H1 (cell line): ENCODE measurements around the gene TMPRSS3. TPM values are rescaled to one million over a fixed set of nuclear protein-coding genes. Genes with fewer than 3 reads are reported as not detected.

ENCODE experiments used
- CTCF ChIA-PET: fragments of 300-600 bp; sonication (Branson Sonifier 250); formaldehyde crosslinking; loops from one replicate; lab custom pipeline; 2021; ENCODE audit not compliant: partially characterized antibody; lab: Charles Lee
- POLR2A ChIA-PET: fragments of 300-600 bp; sonication (Branson Sonifier 250); formaldehyde crosslinking; loops from one replicate; lab custom pipeline; 2021; ENCODE audit warnings: inconsistent platforms; ENCODE audit not compliant: partially characterized antibody; lab: Charles Lee
- DNase-seq, 2 experiments: peaks; one replicate each; pipeline versions ENCODE4 v3.0.0 to v3.0.0-alpha.2; 2010 to 2022; ENCODE audit warnings: low spot score in 2 of 2, low read depth in 1 of 2, mixed read lengths in 1 of 2
- FAIRE-seq: peaks from 2 replicates; lab custom pipeline; 2011; peaks lifted over from hg19 to GRCh38; lab: Jason Lieb, UNC
- H2AFZ ChIP-seq: 2 replicates; pipeline ENCODE4 v1.8.1; 2012; ENCODE audit warnings: low read length, inconsistent platforms
- H2AK5ac ChIP-seq: 2 replicates; pipeline ENCODE4 v1.6.1; 2013; ENCODE audit warnings: low read depth, low read length
- H2BK120ac ChIP-seq: replicated peaks from 2 replicates; pipeline ENCODE3; 2013; ENCODE audit warnings: low read depth, low read length, inconsistent platforms
- H2BK12ac ChIP-seq: 2 replicates; pipeline ENCODE4 v1.6.1; 2013; ENCODE audit warnings: low read depth, low read length
- H2BK15ac ChIP-seq: 2 replicates; pipeline ENCODE4 v1.6.1; 2013; ENCODE audit warnings: low read length
- H2BK20ac ChIP-seq: 2 replicates; pipeline ENCODE4 v1.6.1; 2013; ENCODE audit warnings: low read length
- H2BK5ac ChIP-seq: 2 replicates; pipeline ENCODE4 v1.6.1; 2013; ENCODE audit warnings: low read depth, low read length
- H3K14ac ChIP-seq: 2 replicates; pipeline ENCODE4 v1.6.1; 2013; ENCODE audit warnings: inconsistent platforms; ENCODE audit not compliant: insufficient read length
- H3K18ac ChIP-seq: 2 replicates; pipeline ENCODE4 v1.6.1; 2013; ENCODE audit warnings: low read length; ENCODE audit errors: extremely low read depth
- H3K23ac ChIP-seq: 2 replicates; pipeline ENCODE4 v1.6.1; 2013; ENCODE audit warnings: inconsistent platforms; ENCODE audit not compliant: insufficient read length
- H3K23me2 ChIP-seq: 2 replicates; pipeline ENCODE4 v1.6.1; 2013; ENCODE audit warnings: low read depth, low read length
- H3K27ac ChIP-seq: 2 replicates; pipeline ENCODE4 v1.6.1; 2011; ENCODE audit warnings: low read depth, low read length, inconsistent platforms
- H3K27me3 ChIP-seq, 4 experiments: replicated peaks in 1 of 4; 1 replicate in 1 of 4; 2 replicates in 3 of 4; pipeline versions ENCODE4 v1.6.1 to v1.8.1; 2011 to 2013; ENCODE audit warnings: low read length in 3 of 4, mild to moderate bottlenecking in 3 of 4, inconsistent platforms in 2 of 4, mixed read lengths in 2 of 4, moderate library complexity in 1 of 4; ENCODE audit not compliant: control insufficient read depth in 3 of 4, insufficient read depth in 3 of 4; ENCODE audit errors: extremely low read depth in 1 of 4
- H3K36me3 ChIP-seq, 4 experiments: 2 replicates each; pipeline versions ENCODE4 v1.6.1 to v1.8.1; 2011 to 2013; ENCODE audit warnings: mild to moderate bottlenecking in 4 of 4, low read length in 3 of 4, moderate library complexity in 2 of 4, control low read depth in 1 of 4, inconsistent platforms in 1 of 4; ENCODE audit not compliant: insufficient read depth in 4 of 4, control insufficient read depth in 2 of 4
- H3K4ac ChIP-seq: replicated peaks from 2 replicates; pipeline ENCODE3; 2013; ENCODE audit warnings: low read length, low read depth, mixed read lengths, inconsistent platforms; ENCODE audit not compliant: insufficient read length
- H3K4me1 ChIP-seq, 4 experiments: replicated peaks in 1 of 4; 1 replicate in 1 of 4; 2 replicates in 3 of 4; pipeline versions ENCODE4 v1.6.1 to v1.8.1; 2011 to 2013; ENCODE audit warnings: low read length in 3 of 4, inconsistent platforms in 2 of 4, mixed read lengths in 1 of 4; ENCODE audit not compliant: insufficient read depth in 4 of 4, control insufficient read depth in 3 of 4
- H3K4me2 ChIP-seq, 2 experiments: 2 replicates each; pipeline versions ENCODE4 v1.6.1 to v1.8.1; 2011 to 2013; ENCODE audit warnings: low read depth in 2 of 2, low read length in 2 of 2, control low read depth in 1 of 2, inconsistent platforms in 1 of 2, mild to moderate bottlenecking in 1 of 2; ENCODE audit not compliant: insufficient read depth in 1 of 2
- H3K4me3 ChIP-seq, 4 experiments: fragments of 200-600, 300-600 bp in 1 of 4; sonication (generic), shearing (Covaris generic), sonication (Bioruptor Twin) in 1 of 4; 2 replicates each; pipeline versions ENCODE4 v1.5.1 to v1.8.1; 2011 to 2016; ENCODE audit warnings: low read length in 4 of 4, low read depth in 3 of 4, control low read depth in 2 of 4, inconsistent platforms in 2 of 4, mild to moderate bottlenecking in 2 of 4, mixed read lengths in 1 of 4, moderate library complexity in 1 of 4; ENCODE audit not compliant: insufficient read depth in 2 of 4; ENCODE audit errors: extremely low read depth in 1 of 4
- H3K56ac ChIP-seq: replicated peaks from 2 replicates; pipeline ENCODE3; 2013; ENCODE audit warnings: low read depth, mild to moderate bottlenecking, mixed read lengths, low read length, inconsistent platforms; ENCODE audit not compliant: insufficient read length
- H3K79me1 ChIP-seq: 2 replicates; pipeline ENCODE4 v1.6.1; 2013; ENCODE audit warnings: low read depth, low read length, control low read depth
- H3K79me2 ChIP-seq, 2 experiments: 2 replicates each; pipeline versions ENCODE4 v1.6.1 to v1.8.1; 2012 to 2013; ENCODE audit warnings: low read length in 2 of 2, mild to moderate bottlenecking in 2 of 2, inconsistent platforms in 1 of 2; ENCODE audit not compliant: insufficient read depth in 2 of 2, control insufficient read depth in 1 of 2
- H3K9ac ChIP-seq, 4 experiments: replicated peaks in 1 of 4; 1 replicate in 1 of 4; 2 replicates in 3 of 4; pipeline versions ENCODE4 v1.6.1 to v1.8.1; 2011 to 2013; ENCODE audit warnings: low read depth in 3 of 4, low read length in 3 of 4, control low read depth in 2 of 4, mild to moderate bottlenecking in 2 of 4, moderate library complexity in 2 of 4, inconsistent platforms in 1 of 4; ENCODE audit errors: extremely low read depth in 1 of 4
- H3K9me3 ChIP-seq, 2 experiments: 2 replicates each; pipeline versions ENCODE4 v1.6.1 to v1.8.1; 2012 to 2013; ENCODE audit warnings: mild to moderate bottlenecking in 2 of 2, moderate library complexity in 2 of 2, control low read depth in 1 of 2, inconsistent platforms in 1 of 2, low read depth in 1 of 2, low read length in 1 of 2, mixed read lengths in 1 of 2; ENCODE audit not compliant: insufficient read depth in 2 of 2
- H4K20me1 ChIP-seq, 2 experiments: replicated peaks in 1 of 2; 2 replicates each; pipeline versions ENCODE3 to v1.8.1; 2011 to 2013; ENCODE audit warnings: inconsistent platforms in 2 of 2, low read length in 2 of 2, mild to moderate bottlenecking in 1 of 2; ENCODE audit not compliant: insufficient read depth in 2 of 2, control insufficient read depth in 1 of 2
- H4K5ac ChIP-seq: 2 replicates; pipeline ENCODE4 v1.6.1; 2013; ENCODE audit warnings: low read length, low read depth, mixed read lengths, inconsistent platforms; ENCODE audit not compliant: insufficient read length
- H4K8ac ChIP-seq: 2 replicates; pipeline ENCODE4 v1.8.0; 2013; ENCODE audit warnings: mild to moderate bottlenecking, moderate library complexity, low read length, inconsistent platforms; ENCODE audit not compliant: insufficient read depth; ENCODE audit errors: extremely low read depth
- H4K91ac ChIP-seq: replicated peaks from 2 replicates; pipeline ENCODE3; 2013; ENCODE audit warnings: low read length, mixed read lengths, inconsistent platforms; ENCODE audit not compliant: insufficient read length
- BRCA1 ChIP-seq: IDR thresholded peaks from 2 replicates; pipeline ENCODE4 v1.6.1; 2012; ENCODE audit warnings: low read depth, low read length, improper control_type of control experiment
- FOSL1 ChIP-seq: IDR thresholded peaks from 2 replicates; pipeline ENCODE4 v1.6.1; 2011; ENCODE audit warnings: mild to moderate bottlenecking, low read depth, low read length, moderate library complexity; ENCODE audit not compliant: insufficient read depth
- KDM1A ChIP-seq: fragments of 200-600, 300-600 bp; sonication (generic); IDR thresholded peaks from 2 replicates; pipeline ENCODE4 v1.7.1; 2016; ENCODE audit warnings: mild to moderate bottlenecking, low read length, borderline replicate concordance
- NANOG ChIP-seq: IDR thresholded peaks from 2 replicates; pipeline ENCODE4 v1.6.1; 2011; ENCODE audit warnings: low read length, low read depth, mild to moderate bottlenecking, inconsistent platforms; ENCODE audit not compliant: insufficient read depth, poor library complexity, severe bottlenecking
- POLR2A ChIP-seq, 2 experiments: IDR thresholded peaks; 1 replicate in 1 of 2; 2 replicates in 1 of 2; pipeline ENCODE4 v1.6.1; 2011; ENCODE audit warnings: low read depth in 2 of 2, low read length in 2 of 2, mild to moderate bottlenecking in 2 of 2; ENCODE audit errors: control extremely low read depth in 1 of 2
- POLR2AphosphoS5 ChIP-seq: IDR thresholded peaks from 2 replicates; pipeline ENCODE4 v1.6.1; 2011; ENCODE audit warnings: low read depth, low read length
- RBBP5 ChIP-seq: IDR thresholded peaks from 2 replicates; pipeline ENCODE4 v1.7.1; 2012; ENCODE audit warnings: low read depth, mild to moderate bottlenecking, inconsistent platforms, low read length, moderate library complexity, borderline replicate concordance
- SAP30 ChIP-seq: fragments of 300-600 bp; sonication (generic); IDR thresholded peaks from 2 replicates; pipeline ENCODE4 v1.7.1; 2012; ENCODE audit warnings: low read length, moderate library complexity, mild to moderate bottlenecking, inconsistent platforms; ENCODE audit not compliant: insufficient read depth, insufficient replicate concordance
- WGBS, 2 experiments: shearing (Covaris generic) in 1 of 2; methylation state at CpG; one replicate each; pipeline versions ENCODE4 v1.1.6 to v1.1.7; 2013 to 2015; ENCODE audit warnings: low lambda C conversion rate in 2 of 2, mixed read lengths in 2 of 2, inconsistent platforms in 1 of 2, low coverage in 1 of 2, missing lambda C conversion rate in 1 of 2; ENCODE audit not compliant: insufficient replicate concordance in 2 of 2, insufficient coverage in 1 of 2, insufficient read length in 1 of 2; ENCODE audit errors: extremely low coverage in 1 of 2, missing lambda C conversion rate in 1 of 2; 5-methylcytosine and 5-hydroxymethylcytosine counted together
- polyA plus RNA-seq, 7 experiments: library from polyadenylated mRNA; depleted of rRNA in 3 of 7; stranded (reverse) in 5 of 7; unstranded in 2 of 7; fragments of >200 nt in 5 of 7; fragments of 200-250 nt in 2 of 7; gene quantifications; 1 replicate in 5 of 7; 2 replicates in 1 of 7; 4 replicates in 1 of 7; pipeline versions ENCODE4 v1.2.1 to v1.2.3, GENCODE V29; 2011 to 2013; ENCODE audit warnings: missing spikeins in 2 of 7, mixed read lengths in 2 of 7
- total RNA-seq: library from RNA; stranded (reverse); fragmentation: NEBNext Ultra II Directional; extraction: Animal tissue kit (Norgen Biotek cat#: 25700); gene quantifications from 2 replicates; pipeline ENCODE4 v1.2.1, GENCODE V29; 2021

Gene TMPRSS3
- total and polyA plus RNA-seq, 2 of the 8 experiments (the other 6 are each of a cell fraction or from before 2014, with no cell fraction given) = 0.38 TPM; not detected in 1

GRCh38 chr21:42367367-42368165 is 28.3 kb downstream of the TMPRSS3 start:
- H3K36me3 ChIP-seq = no peaks in the 10 kb centered on the region
- no peak for FAIRE-seq
- TF ChIP-seq RBBP5 = no peak
- no peak for TF ChIP-seq FOSL1
- TF ChIP-seq POLR2A (IDR thresholded peaks at IDR 0.05; ENCODE audit: control extremely low read depth in 1 of 2, low read depth in 2 of 2, low read length in 2 of 2) = no peak
- no peak for TF ChIP-seq SAP30
- TF ChIP-seq POLR2AphosphoS5 = no peak
- TF ChIP-seq BRCA1 = no peak
- no peak for TF ChIP-seq KDM1A
- no peak for TF ChIP-seq NANOG

More at GRCh38 chr21:42367367-42368165, 28.3 kb downstream of the TMPRSS3 start:
- Histone ChIP-seq H3K18ac (no peak overlapping the region), H2BK20ac (no peak overlapping the region), H3K14ac (no peak overlapping the region), H3K23ac (no peak overlapping the region), H2BK15ac (no peak overlapping the region), H3K9me3 (no peaks in the 10 kb centered on the region), H4K20me1 (no peaks in the 10 kb centered on the region), H3K4ac (no peak overlapping the region), H3K4me1 (no peaks in the 10 kb centered on the region; a peak in 3 of 7 replicates), H2BK120ac (no peak overlapping the region), H3K27me3 (peaks cover 0 to 2% (median 0%) of the 10 kb centered on the region in 4 experiments; a peak in 1 of 7 replicates), H3K56ac (no peak overlapping the region), H2BK5ac (no peak overlapping the region), H3K4me2 (no peak overlapping the region), H2AK5ac (no peak overlapping the region), H2BK12ac (no peak overlapping the region), H3K9ac (no peak overlapping the region), H2AFZ (no peak overlapping the region), H3K23me2 (no peaks in the 10 kb centered on the region), H3K79me1 (no peaks in the 10 kb centered on the region), H3K79me2 (no peaks in the 10 kb centered on the region), H4K5ac (no peak overlapping the region), H4K8ac (no peak overlapping the region), H3K4me3 (no peak overlapping the region), H4K91ac (no peak overlapping the region), H3K27ac (no peak overlapping the region)
- no peak for DNase-seq
- ChIA-PET CTCF (interaction anchor here (0.6 to 3.5 kb wide), 9 partner anchors 11 to 108 kb away, joined by 3 to 20 read pairs (median 3); no protein-coding TSS in a partner anchor), POLR2A (interaction anchor here (2.1 kb wide), 1 partner anchor 10 kb away, joined by 6 read pairs; no protein-coding TSS in a partner anchor)
- whole genome bisulfite sequencing, 2 experiments = 92% methylated on average over 13 of the region's 14 CpGs; no CpG with 5 or more reads in 1 of the 2 experiments
